ENCODE results near the gene FOXK1. TPM values are rescaled to one million over a fixed set of nuclear protein-coding genes. Genes with fewer than 3 reads are reported as not detected.

FOXK1 gene
- total and polyA plus RNA-seq, 9 of the 15 experiments (the other 6 are each of a cell fraction or from before 2014, with no cell fraction given) = 0.32 to 45.5 (median 8.1) TPM

GRCh38 chr7:4633012-4633411 is 49.1 kb upstream of the FOXK1 start (continued):
- TF ChIP-seq, protein P1, sequence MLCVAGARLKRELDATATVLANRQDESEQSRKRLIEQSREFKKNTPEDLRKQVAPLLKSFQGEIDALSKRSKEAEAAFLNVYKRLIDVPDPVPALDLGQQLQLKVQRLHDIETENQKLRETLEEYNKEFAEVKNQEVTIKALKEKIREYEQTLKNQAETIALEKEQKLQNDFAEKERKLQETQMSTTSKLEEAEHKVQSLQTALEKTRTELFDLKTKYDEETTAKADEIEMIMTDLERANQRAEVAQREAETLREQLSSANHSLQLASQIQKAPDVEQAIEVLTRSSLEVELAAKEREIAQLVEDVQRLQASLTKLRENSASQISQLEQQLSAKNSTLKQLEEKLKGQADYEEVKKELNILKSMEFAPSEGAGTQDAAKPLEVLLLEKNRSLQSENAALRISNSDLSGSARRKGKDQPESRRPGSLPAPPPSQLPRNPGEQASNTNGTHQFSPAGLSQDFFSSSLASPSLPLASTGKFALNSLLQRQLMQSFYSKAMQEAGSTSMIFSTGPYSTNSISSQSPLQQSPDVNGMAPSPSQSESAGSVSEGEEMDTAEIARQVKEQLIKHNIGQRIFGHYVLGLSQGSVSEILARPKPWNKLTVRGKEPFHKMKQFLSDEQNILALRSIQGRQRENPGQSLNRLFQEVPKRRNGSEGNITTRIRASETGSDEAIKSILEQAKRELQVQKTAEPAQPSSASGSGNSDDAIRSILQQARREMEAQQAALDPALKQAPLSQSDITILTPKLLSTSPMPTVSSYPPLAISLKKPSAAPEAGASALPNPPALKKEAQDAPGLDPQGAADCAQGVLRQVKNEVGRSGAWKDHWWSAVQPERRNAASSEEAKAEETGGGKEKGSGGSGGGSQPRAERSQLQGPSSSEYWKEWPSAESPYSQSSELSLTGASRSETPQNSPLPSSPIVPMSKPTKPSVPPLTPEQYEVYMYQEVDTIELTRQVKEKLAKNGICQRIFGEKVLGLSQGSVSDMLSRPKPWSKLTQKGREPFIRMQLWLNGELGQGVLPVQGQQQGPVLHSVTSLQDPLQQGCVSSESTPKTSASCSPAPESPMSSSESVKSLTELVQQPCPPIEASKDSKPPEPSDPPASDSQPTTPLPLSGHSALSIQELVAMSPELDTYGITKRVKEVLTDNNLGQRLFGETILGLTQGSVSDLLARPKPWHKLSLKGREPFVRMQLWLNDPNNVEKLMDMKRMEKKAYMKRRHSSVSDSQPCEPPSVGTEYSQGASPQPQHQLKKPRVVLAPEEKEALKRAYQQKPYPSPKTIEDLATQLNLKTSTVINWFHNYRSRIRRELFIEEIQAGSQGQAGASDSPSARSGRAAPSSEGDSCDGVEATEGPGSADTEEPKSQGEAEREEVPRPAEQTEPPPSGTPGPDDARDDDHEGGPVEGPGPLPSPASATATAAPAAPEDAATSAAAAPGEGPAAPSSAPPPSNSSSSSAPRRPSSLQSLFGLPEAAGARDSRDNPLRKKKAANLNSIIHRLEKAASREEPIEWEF (CRISPR knock-in tag; IDR thresholded peaks at IDR 0.05) = no peak
- TF ChIP-seq SOX6 (IDR thresholded peaks at IDR 0.05) (peak; percentile 83), ZNF280B (CRISPR knock-in tag; IDR thresholded peaks at IDR 0.05) (no peak), BCL6 (CRISPR knock-in tag; IDR thresholded peaks at IDR 0.05) (no peak), KDM1A (IDR thresholded peaks at IDR 0.05) (peak in 1 of 2 experiments; percentile 56; a peak in 1 of 4 replicates), TRIM24 (IDR thresholded peaks at IDR 0.05) (peak in 1 of 2 experiments; percentile 44; a peak in 1 of 4 replicates), C11orf30 (IDR thresholded peaks at IDR 0.05; ENCODE audit: low read depth) (peak; percentile 91), HMGN3 (IDR thresholded peaks at IDR 0.05; ENCODE audit: borderline replicate concordance, extremely low read depth, insufficient read length, low read depth, low read length) (no peak), TFAP4 (CRISPR knock-in tag; IDR thresholded peaks at IDR 0.05; ENCODE audit: borderline replicate concordance) (peak; percentile 84), RB1 (IDR thresholded peaks at IDR 0.05; ENCODE audit: low read depth) (0 out of 2 replicates have a peak, but pooled peaks have one; percentile 35), POLR2AphosphoS5 (IDR thresholded peaks at IDR 0.05; ENCODE audit: control insufficient read depth, insufficient read depth, low read depth, low read length) (no peak), EP300 (IDR thresholded peaks at IDR 0.05; ENCODE audit: low read length) (peak; percentile 53), UBTF (IDR thresholded peaks at IDR 0.05; ENCODE audit: borderline replicate concordance in 1 of 2, low read depth in 2 of 2, low read length in 2 of 2) (no peak), MTA3 (IDR thresholded peaks at IDR 0.05; ENCODE audit: borderline replicate concordance) (peak; percentile 24; the same call in 1 of the 2 replicates), MAFF (IDR thresholded peaks at IDR 0.05; ENCODE audit: low read length) (peak; percentile 84), ZNF780A (CRISPR knock-in tag; IDR thresholded peaks at IDR 0.05) (no peak)
- TF ChIP-seq, protein P2, sequence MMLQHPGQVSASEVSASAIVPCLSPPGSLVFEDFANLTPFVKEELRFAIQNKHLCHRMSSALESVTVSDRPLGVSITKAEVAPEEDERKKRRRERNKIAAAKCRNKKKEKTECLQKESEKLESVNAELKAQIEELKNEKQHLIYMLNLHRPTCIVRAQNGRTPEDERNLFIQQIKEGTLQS (IDR thresholded peaks at IDR 0.05) = peak; percentile 88
- TF ChIP-seq, protein P2 (CRISPR knock-in tag; conservative IDR thresholded peaks at IDR 0.05) = no peak

All from K562 (cell line).